Liver (tissue), 9 donors: ENCODE measurements around the gene FASTKD1. TPM values are rescaled to one million over a fixed set of nuclear protein-coding genes. Genes with fewer than 3 reads are reported as not detected.

ENCODE experiments used
- DNase-seq: peaks from one replicate; pipeline ENCODE4 v3.0.0-alpha.2; 2017; ENCODE audit warnings: low spot score
- H3K27ac ChIP-seq, 2 donors: one replicate each; pipeline ENCODE4 v1.7.0; 2013; ENCODE audit warnings: inconsistent platforms in 2 of 2, low read length in 2 of 2, control low read depth in 1 of 2, low read depth in 1 of 2, mild to moderate bottlenecking in 1 of 2
- H3K27me3 ChIP-seq, 4 donors: one replicate each; pipeline versions ENCODE4 v1.6.1 to v1.7.0; 2013; ENCODE audit warnings: low read length in 3 of 4, inconsistent platforms in 1 of 4, mild to moderate bottlenecking in 1 of 4, moderate library complexity in 1 of 4; ENCODE audit not compliant: control insufficient read depth in 4 of 4, insufficient read depth in 4 of 4
- H3K36me3 ChIP-seq, 4 donors: one replicate each; pipeline versions ENCODE4 v1.6.1 to v1.7.0; 2013; ENCODE audit warnings: low read length in 3 of 4, mild to moderate bottlenecking in 3 of 4, low read depth in 1 of 4, moderate library complexity in 1 of 4; ENCODE audit not compliant: control insufficient read depth in 4 of 4, insufficient read depth in 3 of 4
- H3K4me1 ChIP-seq, 4 donors: one replicate each; pipeline versions ENCODE4 v1.6.1 to v1.7.0; 2013; ENCODE audit warnings: low read length in 3 of 4, mild to moderate bottlenecking in 3 of 4, moderate library complexity in 1 of 4; ENCODE audit not compliant: control insufficient read depth in 4 of 4, insufficient read depth in 4 of 4
- H3K4me3 ChIP-seq, 3 donors: one replicate each; pipeline versions ENCODE4 v1.6.1 to v1.7.0; 2013; ENCODE audit warnings: low read length in 3 of 3, control low read depth in 1 of 3, low read depth in 1 of 3, mild to moderate bottlenecking in 1 of 3
- H3K9ac ChIP-seq, 2 donors: one replicate each; pipeline ENCODE4 v1.7.0; 2013; ENCODE audit warnings: low read length in 2 of 2, mild to moderate bottlenecking in 2 of 2, moderate library complexity in 2 of 2, control low read depth in 1 of 2, low read depth in 1 of 2
- H3K9me3 ChIP-seq, 4 donors: one replicate each; pipeline versions ENCODE4 v1.6.1 to v1.7.0; 2013; ENCODE audit warnings: low read length in 3 of 4; ENCODE audit not compliant: control insufficient read depth in 4 of 4
- ATF3 ChIP-seq: IDR thresholded peaks from 2 replicates; pipeline ENCODE4 v1.6.1; 2016; ENCODE audit warnings: antibody characterized with exemption
- EGR1 ChIP-seq, 2 donors: IDR thresholded peaks; 2 replicates each; pipeline ENCODE4 v1.6.1; 2016 to 2018; ENCODE audit warnings: antibody characterized with exemption in 2 of 2, low read depth in 2 of 2
- FOXA1 ChIP-seq: IDR thresholded peaks from 2 replicates; pipeline ENCODE4 v1.6.1; 2016; ENCODE audit warnings: antibody characterized with exemption
- FOXA2 ChIP-seq: IDR thresholded peaks from 2 replicates; pipeline ENCODE4 v1.6.1; 2016; ENCODE audit warnings: antibody characterized with exemption
- GABPA ChIP-seq, 2 donors: IDR thresholded peaks in 1 of 2; conservative IDR thresholded peaks in 1 of 2; 2 replicates each; pipeline ENCODE4 v1.6.1; 2016; ENCODE audit warnings: antibody characterized with exemption in 2 of 2, mild to moderate bottlenecking in 1 of 2, moderate library complexity in 1 of 2
- HNF4A ChIP-seq, 2 donors: conservative IDR thresholded peaks; 2 replicates each; pipeline ENCODE4 v1.6.1; 2016; ENCODE audit warnings: antibody characterized with exemption in 2 of 2, mild to moderate bottlenecking in 2 of 2
- HNF4G ChIP-seq: IDR thresholded peaks from 2 replicates; pipeline ENCODE4 v1.6.1; 2016; ENCODE audit warnings: antibody characterized with exemption
- JUND ChIP-seq, 2 donors: IDR thresholded peaks; 2 replicates each; pipeline ENCODE4 v1.6.1; 2016; ENCODE audit warnings: antibody characterized with exemption in 2 of 2
- MAX ChIP-seq: IDR thresholded peaks from 2 replicates; pipeline ENCODE4 v1.6.1; 2016; ENCODE audit warnings: antibody characterized with exemption
- NR2F2 ChIP-seq: IDR thresholded peaks from 2 replicates; pipeline ENCODE4 v1.6.1; 2016; ENCODE audit warnings: antibody characterized with exemption
- RAD21 ChIP-seq, 2 donors: IDR thresholded peaks; 2 replicates each; pipeline ENCODE4 v1.6.1; 2016; ENCODE audit warnings: antibody characterized with exemption in 2 of 2, mild to moderate bottlenecking in 2 of 2
- REST ChIP-seq: IDR thresholded peaks from 2 replicates; pipeline ENCODE4 v1.6.1; 2016; ENCODE audit warnings: antibody characterized with exemption, mild to moderate bottlenecking
- RXRA ChIP-seq, 2 donors: IDR thresholded peaks; 2 replicates each; pipeline ENCODE4 v1.6.1; 2017 to 2018; ENCODE audit warnings: antibody characterized with exemption in 2 of 2, mild to moderate bottlenecking in 1 of 2
- SP1 ChIP-seq: IDR thresholded peaks from 2 replicates; pipeline ENCODE4 v1.6.1; 2018; ENCODE audit warnings: antibody characterized with exemption, mild to moderate bottlenecking
- TAF1 ChIP-seq: conservative IDR thresholded peaks from 2 replicates; pipeline ENCODE4 v1.6.1; 2016; ENCODE audit warnings: antibody characterized with exemption, mild to moderate bottlenecking
- YY1 ChIP-seq: IDR thresholded peaks from 2 replicates; pipeline ENCODE4 v1.6.1; 2016; ENCODE audit warnings: antibody characterized with exemption, mild to moderate bottlenecking
- whole genome bisulfite sequencing: extraction: QIAGEN DNeasy Blood & Tissue Kit; methylation state at CpG from one replicate; pipeline ENCODE4 v1.1.7; 2013; 5-methylcytosine and 5-hydroxymethylcytosine counted together
- polyA plus RNA-seq, 2 donors: library from polyadenylated mRNA; stranded (reverse) in 1 of 2; unstranded in 1 of 2; fragments of 200-250 nt in 1 of 2; fragments of >200 nt in 1 of 2; fragmentation: Nextera tagmentation in 1 of 2; extraction: Ambion mirVana in 1 of 2; gene quantifications; one replicate each; pipeline versions ENCODE4 v1.2.1 to v1.2.3, GENCODE V29; 2013 to 2015
- total RNA-seq, 2 donors: library from RNA; depleted of rRNA; stranded (reverse); fragments of >200 nt; gene quantifications; one replicate each; pipeline ENCODE4 v1.2.3, GENCODE V29; 2014
- TF ChIP-seq, protein P1 (sequence below): fragments of 150-350 bp; IDR thresholded peaks from 2 replicates; pipeline ENCODE4 v1.5.1; 2017; ENCODE audit warnings: improper control_type of control experiment, low read depth, low read length; ENCODE audit not compliant: missing input control
- TF ChIP-seq, protein P2 (sequence below): IDR thresholded peaks from 2 replicates; pipeline ENCODE4 v1.6.1; 2016; ENCODE audit warnings: antibody characterized with exemption
- donor health status: healthy.
- donor health status: healthy.
- donor health status: healthy.
- donor health status: healthy.
- donor health status: healthy.

FASTKD1 gene
- total and polyA plus RNA-seq, 4 donors = 6.7 to 20.7 (median 16.2) TPM

- peak within 1 kb of the TSS; percentile 80 to 94 (median 89) for H3K4me3 ChIP-seq
- TF ChIP-seq RXRA (IDR thresholded peaks at IDR 0.05) = peak; percentile 14 to 33
- TF ChIP-seq HNF4G = no peak
- TF ChIP-seq RAD21 (IDR thresholded peaks at IDR 0.05) = no peak
- TF ChIP-seq MAX = peak; percentile 30
- TF ChIP-seq NR2F2 = no peak
- TF ChIP-seq GABPA (IDR thresholded peaks at IDR 0.05 in 1 of 2, conservative IDR thresholded peaks at IDR 0.05 in 1 of 2) = peak; percentile 84 to 95
- TF ChIP-seq SP1 = peak; percentile 57
- peak; percentile 81 for TF ChIP-seq TAF1
- TF ChIP-seq, protein P1, sequence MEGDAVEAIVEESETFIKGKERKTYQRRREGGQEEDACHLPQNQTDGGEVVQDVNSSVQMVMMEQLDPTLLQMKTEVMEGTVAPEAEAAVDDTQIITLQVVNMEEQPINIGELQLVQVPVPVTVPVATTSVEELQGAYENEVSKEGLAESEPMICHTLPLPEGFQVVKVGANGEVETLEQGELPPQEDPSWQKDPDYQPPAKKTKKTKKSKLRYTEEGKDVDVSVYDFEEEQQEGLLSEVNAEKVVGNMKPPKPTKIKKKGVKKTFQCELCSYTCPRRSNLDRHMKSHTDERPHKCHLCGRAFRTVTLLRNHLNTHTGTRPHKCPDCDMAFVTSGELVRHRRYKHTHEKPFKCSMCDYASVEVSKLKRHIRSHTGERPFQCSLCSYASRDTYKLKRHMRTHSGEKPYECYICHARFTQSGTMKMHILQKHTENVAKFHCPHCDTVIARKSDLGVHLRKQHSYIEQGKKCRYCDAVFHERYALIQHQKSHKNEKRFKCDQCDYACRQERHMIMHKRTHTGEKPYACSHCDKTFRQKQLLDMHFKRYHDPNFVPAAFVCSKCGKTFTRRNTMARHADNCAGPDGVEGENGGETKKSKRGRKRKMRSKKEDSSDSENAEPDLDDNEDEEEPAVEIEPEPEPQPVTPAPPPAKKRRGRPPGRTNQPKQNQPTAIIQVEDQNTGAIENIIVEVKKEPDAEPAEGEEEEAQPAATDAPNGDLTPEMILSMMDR = no peak
- TF ChIP-seq REST = peak; percentile 31
- peak; percentile 12 for TF ChIP-seq FOXA1
- peak; percentile 89 for TF ChIP-seq ATF3
- TF ChIP-seq EGR1 (IDR thresholded peaks at IDR 0.05; ENCODE audit: low read depth in 2 of 2) = peak in 1 of 2 donors; percentile 32
- TF ChIP-seq HNF4A (conservative IDR thresholded peaks at IDR 0.05) = peak; percentile 5 to 31
- peak in 1 of 2 donors; percentile 27 for TF ChIP-seq JUND (IDR thresholded peaks at IDR 0.05)
- TF ChIP-seq, protein P2, sequence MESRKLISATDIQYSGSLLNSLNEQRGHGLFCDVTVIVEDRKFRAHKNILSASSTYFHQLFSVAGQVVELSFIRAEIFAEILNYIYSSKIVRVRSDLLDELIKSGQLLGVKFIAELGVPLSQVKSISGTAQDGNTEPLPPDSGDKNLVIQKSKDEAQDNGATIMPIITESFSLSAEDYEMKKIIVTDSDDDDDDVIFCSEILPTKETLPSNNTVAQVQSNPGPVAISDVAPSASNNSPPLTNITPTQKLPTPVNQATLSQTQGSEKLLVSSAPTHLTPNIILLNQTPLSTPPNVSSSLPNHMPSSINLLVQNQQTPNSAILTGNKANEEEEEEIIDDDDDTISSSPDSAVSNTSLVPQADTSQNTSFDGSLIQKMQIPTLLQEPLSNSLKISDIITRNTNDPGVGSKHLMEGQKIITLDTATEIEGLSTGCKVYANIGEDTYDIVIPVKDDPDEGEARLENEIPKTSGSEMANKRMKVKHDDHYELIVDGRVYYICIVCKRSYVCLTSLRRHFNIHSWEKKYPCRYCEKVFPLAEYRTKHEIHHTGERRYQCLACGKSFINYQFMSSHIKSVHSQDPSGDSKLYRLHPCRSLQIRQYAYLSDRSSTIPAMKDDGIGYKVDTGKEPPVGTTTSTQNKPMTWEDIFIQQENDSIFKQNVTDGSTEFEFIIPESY = no peak
- peak; percentile 97 for TF ChIP-seq YY1
- TF ChIP-seq FOXA2 = no peak
- no peaks in the 10 kb centered on the region for H3K9me3 ChIP-seq
- peak; percentile 88 for DNase-seq
- peak within 1 kb of the TSS; percentile 85 to 97 for H3K27ac ChIP-seq
- H3K27me3 ChIP-seq = no peaks in the 10 kb centered on the region
- H3K4me1 ChIP-seq = peaks cover 8 to 18% (median 12%) of the 10 kb centered on the region in 4 donors
- no peaks in the 10 kb centered on the region for H3K36me3 ChIP-seq
- H3K9ac ChIP-seq = peak within 1 kb of the TSS; percentile 94 to 96
- WGBS = 4% methylated on average over 49 of the region's 49 CpGs
Observed at GRCh38 chr2:169584005-169584877, 10.6 kb upstream of the FASTKD1 start, which contains the start of gene PPIG. TSS of gene PPIG (plus strand) at chr2:169584351. CDS start at chr2:169604042, 19,691 bp downstream.
